ENCODE data around the gene LANCL3. TPM values are rescaled to one million over a fixed set of nuclear protein-coding genes. Genes with fewer than 3 reads are reported as not detected.

Gene LANCL3
- total RNA-seq, 1 experiment from 2014 or later: 0.26 TPM

DNA sequence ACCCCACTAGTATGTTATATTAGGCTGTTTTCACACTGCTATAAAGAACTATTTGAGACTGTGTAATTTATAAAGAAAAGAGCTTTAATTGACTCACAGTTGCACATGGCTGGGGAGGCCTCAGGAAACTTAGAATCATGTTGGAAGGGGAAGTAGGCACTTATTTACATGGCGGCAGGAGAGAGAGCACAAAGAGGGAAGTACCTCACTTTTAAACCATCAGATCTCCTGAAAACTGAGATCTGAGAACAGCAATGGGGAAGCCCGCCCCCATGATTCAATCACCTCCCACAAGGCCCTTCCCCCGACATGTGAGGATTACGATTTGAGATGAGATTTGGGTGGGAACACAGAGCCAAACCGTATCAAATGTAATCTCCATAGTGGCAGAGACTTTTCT, 68.7 kb downstream of the LANCL3 start:
- H4K5ac ChIP-seq (ENCODE audit: insufficient read length, low read depth, low read length): no peak overlapping the region
- Mint-ChIP-seq H3K27me3 (ENCODE audit: low read depth) (no peaks in the 10 kb centered on the region), H3K27ac (no peak overlapping the region), H3K36me3 (ENCODE audit: insufficient read depth in 1 of 3, low read depth in 3 of 3) (no peaks in the 10 kb centered on the region; a peak in 3 of 7 replicates), H3K4me3 (no peak overlapping the region), H3K9me3 (peaks cover 47% of the 10 kb centered on the region in 2 experiments), H3K4me1 (peaks cover 0 to 5% of the 10 kb centered on the region in 2 experiments; a peak in 2 of 4 replicates)
- H2BK15ac ChIP-seq (ENCODE audit: low read depth, low read length): no peak overlapping the region
- no peaks in the 10 kb centered on the region for H3K27me3 ChIP-seq (ENCODE audit: insufficient read depth, low read length)
- no peak overlapping the region for H4K8ac ChIP-seq (replicated peaks; ENCODE audit: insufficient read length, low read depth, low read length)
- peaks cover 6% of the 10 kb centered on the region for H3K9me3 ChIP-seq (ENCODE audit: control insufficient read depth, low read depth, low read length)
- no peaks in the 10 kb centered on the region for H3K23me2 ChIP-seq (ENCODE audit: insufficient read length, low read depth, low read length, poor library complexity, severe bottlenecking)
- H2AK5ac ChIP-seq (ENCODE audit: insufficient read length, low read length): no peak overlapping the region
- TF ChIP-seq, protein P1, sequence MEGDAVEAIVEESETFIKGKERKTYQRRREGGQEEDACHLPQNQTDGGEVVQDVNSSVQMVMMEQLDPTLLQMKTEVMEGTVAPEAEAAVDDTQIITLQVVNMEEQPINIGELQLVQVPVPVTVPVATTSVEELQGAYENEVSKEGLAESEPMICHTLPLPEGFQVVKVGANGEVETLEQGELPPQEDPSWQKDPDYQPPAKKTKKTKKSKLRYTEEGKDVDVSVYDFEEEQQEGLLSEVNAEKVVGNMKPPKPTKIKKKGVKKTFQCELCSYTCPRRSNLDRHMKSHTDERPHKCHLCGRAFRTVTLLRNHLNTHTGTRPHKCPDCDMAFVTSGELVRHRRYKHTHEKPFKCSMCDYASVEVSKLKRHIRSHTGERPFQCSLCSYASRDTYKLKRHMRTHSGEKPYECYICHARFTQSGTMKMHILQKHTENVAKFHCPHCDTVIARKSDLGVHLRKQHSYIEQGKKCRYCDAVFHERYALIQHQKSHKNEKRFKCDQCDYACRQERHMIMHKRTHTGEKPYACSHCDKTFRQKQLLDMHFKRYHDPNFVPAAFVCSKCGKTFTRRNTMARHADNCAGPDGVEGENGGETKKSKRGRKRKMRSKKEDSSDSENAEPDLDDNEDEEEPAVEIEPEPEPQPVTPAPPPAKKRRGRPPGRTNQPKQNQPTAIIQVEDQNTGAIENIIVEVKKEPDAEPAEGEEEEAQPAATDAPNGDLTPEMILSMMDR (conservative IDR thresholded peaks at IDR 0.05): no peak
- no peak overlapping the region for H3K4me2 ChIP-seq (ENCODE audit: insufficient read depth, insufficient read length, low read length)
- H3K4ac ChIP-seq (ENCODE audit: low read depth, low read length): no peak overlapping the region
- DNase-seq: no peak
- no peak overlapping the region for H2BK120ac ChIP-seq (ENCODE audit: low read depth, low read length, poor library complexity, severe bottlenecking)
- no peak overlapping the region for H2AFZ ChIP-seq (ENCODE audit: low read length)
- no peak overlapping the region for H3K56ac ChIP-seq (ENCODE audit: insufficient read length, low read depth, low read length)
- no peak overlapping the region for H3K14ac ChIP-seq (ENCODE audit: insufficient read depth, low read length)
- no peak overlapping the region for H3K18ac ChIP-seq (ENCODE audit: insufficient read length, low read depth, low read length)
- H2BK5ac ChIP-seq (ENCODE audit: insufficient read length, low read length): no peak overlapping the region
- no peak overlapping the region for H2BK12ac ChIP-seq (ENCODE audit: insufficient read length, low read depth, low read length)
- H3K4me1 ChIP-seq (ENCODE audit: insufficient read depth, low read length): no peaks in the 10 kb centered on the region
- H3K79me2 ChIP-seq (ENCODE audit: insufficient read depth, low read length): no peaks in the 10 kb centered on the region
- H3K79me1 ChIP-seq (ENCODE audit: insufficient read depth, low read depth, low read length, poor library complexity, severe bottlenecking): no peaks in the 10 kb centered on the region
- H2BK20ac ChIP-seq (ENCODE audit: low read depth, low read length, poor library complexity, severe bottlenecking): no peak overlapping the region
- H3K9ac ChIP-seq (ENCODE audit: extremely low read depth, insufficient read length, low read length): no peak overlapping the region
- no peak overlapping the region for H3K27ac ChIP-seq (ENCODE audit: insufficient read length, low read depth, low read length)
- no CpG with 5 or more reads among the region's 5 CpGs for WGBS (ENCODE audit: extremely low coverage, insufficient read length, low lambda C conversion rate)
- no peak overlapping the region for H4K91ac ChIP-seq (ENCODE audit: insufficient read length, low read depth, low read length)
- H3T11ph ChIP-seq (ENCODE audit: low read length): no peak overlapping the region
- H3K23ac ChIP-seq (ENCODE audit: insufficient read length, low read depth, low read length): no peak overlapping the region
- no peaks in the 10 kb centered on the region for H4K20me1 ChIP-seq (ENCODE audit: control insufficient read depth, insufficient read depth, insufficient read length)
